ENCODE results near the gene MALAT1. TPM values are rescaled to one million over a fixed set of nuclear protein-coding genes. Genes with fewer than 3 reads are reported as not detected.
"Not testable (repeated sequence)": the region's sequence is repeated elsewhere in the genome, so short reads cannot be mapped to it uniquely, and the experiment has no call there.

Gene MALAT1
- total RNA-seq = 5,859 and 8,069 TPM in 2 replicates
- 1,663 TPM for polyA plus RNA-seq (2012)

GRCh38 chr11:65498977-65499712 is at the start of gene MALAT1:
Gene MALAT1 (plus strand): TSS chr11:65499045.
- DNase-seq (ENCODE audit: low read depth) = peak; percentile 97

GRCh38 chr11:65451301-65451700 is 47.5 kb upstream of the MALAT1 start:
- DNase-seq (ENCODE audit: low read depth) = not testable (repeated sequence)

GRCh38 chr11:65452259-65452658 is 46.6 kb upstream of the MALAT1 start:
- not testable (repeated sequence) for DNase-seq (ENCODE audit: low read depth)

GRCh38 chr11:65452806-65453490 is 45.9 kb upstream of the MALAT1 start:
- no peak for DNase-seq (ENCODE audit: low read depth)

GRCh38 chr11:65454311-65454695 is 44.5 kb upstream of the MALAT1 start:
- no peak for DNase-seq (ENCODE audit: low read depth)

GRCh38 chr11:65454696-65455456 is 44.0 kb upstream of the MALAT1 start:
- DNase-seq (ENCODE audit: low read depth) = peak; percentile 67

GRCh38 chr11:65456418-65456817 is 42.4 kb upstream of the MALAT1 start:
- no peak for DNase-seq (ENCODE audit: low read depth)

GRCh38 chr11:65459552-65459951 is 39.3 kb upstream of the MALAT1 start:
- no peak for DNase-seq (ENCODE audit: low read depth)

- not testable (repeated sequence) for DNase-seq (ENCODE audit: low read depth)
These were observed 33.4 kb upstream of the MALAT1 start for GRCh38 chr11:65465471-65465870.

GRCh38 chr11:65467306-65467705 is 31.5 kb upstream of the MALAT1 start:
- not testable (repeated sequence) for DNase-seq (ENCODE audit: low read depth)

- no peak for DNase-seq (ENCODE audit: low read depth)
These were observed 29.9 kb upstream of the MALAT1 start for GRCh38 chr11:65468874-65469333.

GRCh38 chr11:65470433-65471049 is 28.3 kb upstream of the MALAT1 start:
- no peak for DNase-seq (ENCODE audit: low read depth)

GRCh38 chr11:65471447-65471891 is 27.4 kb upstream of the MALAT1 start:
- DNase-seq (ENCODE audit: low read depth) = peak; percentile 87

- not testable (repeated sequence) for DNase-seq (ENCODE audit: low read depth)
These were observed 26.1 kb upstream of the MALAT1 start for GRCh38 chr11:65472588-65473277.

GRCh38 chr11:65473278-65473860 is 25.5 kb upstream of the MALAT1 start:
- no peak for DNase-seq (ENCODE audit: low read depth)

- no peak for DNase-seq (ENCODE audit: low read depth)
These were observed 24.0 kb upstream of the MALAT1 start for GRCh38 chr11:65474864-65475263.

- DNase-seq (ENCODE audit: low read depth) = no peak
These were observed 22.2 kb upstream of the MALAT1 start for GRCh38 chr11:65476632-65477148.

- peak; percentile 98 for DNase-seq (ENCODE audit: low read depth)
These were observed 21.5 kb upstream of the MALAT1 start for GRCh38 chr11:65477149-65477965.
